Activated effector memory CD4-positive, alpha-beta T cell treated with Interleukin-2 at 50 U/mL for 16 hours (primary cell): ENCODE results near the gene IFT27.

Experiments
- DNase-seq: peaks from one replicate; pipeline ENCODE4 v3.0.0-alpha.2; 2020

Gene IFT27

GRCh38 chr22:36714110-36714509 is 61.8 kb downstream of the IFT27 start:
- DNase-seq = no peak

GRCh38 chr22:36713436-36713835 is 62.5 kb downstream of the IFT27 start:
- DNase-seq = no peak
